SU-DHL-6 (cell line): ENCODE results near the gene PRKG2.

Experiments
- CTCF ChIP-seq: fragments of 200-600 bp; sonication (generic); IDR thresholded peaks from one replicate; pipeline ENCODE4 v1.5.1; 2017; ENCODE audit warnings: antibody characterized with exemption, mild to moderate bottlenecking, low read length, moderate library complexity; ENCODE audit not compliant: insufficient read depth, poor library complexity, severe bottlenecking
- EZH2phosphoT487 ChIP-seq: fragments of 200-600 bp; sonication (generic), shearing (Covaris generic); conservative IDR thresholded peaks from 2 replicates; pipeline ENCODE4 v1.6.1; 2018; ENCODE audit warnings: mild to moderate bottlenecking, antibody characterized with exemption, low read length, moderate library complexity, mixed read lengths

GRCh38 chr4:81116566-81116965 is 98.5 kb downstream of the PRKG2 start:
- TF ChIP-seq CTCF (no peak), EZH2phosphoT487 (no peak)
